Prostate gland (tissue), 2 donors: ENCODE data around the gene LRRTM4. TPM values are rescaled to one million over a fixed set of nuclear protein-coding genes. Genes with fewer than 3 reads are reported as not detected.
"Not testable (repeated sequence)": the region's sequence is repeated elsewhere in the genome, so short reads cannot be mapped to it uniquely, and the experiment has no call there.

Experiments
- DNase-seq: peaks from one replicate; pipeline ENCODE4 v3.0.0-alpha.2; 2019; ENCODE audit warnings: low spot score
- H3K27ac ChIP-seq, 2 donors: fragments of 200-600 bp; sonication (generic); 2 replicates each; pipeline ENCODE4 v1.5.1; 2017 to 2019
- H3K27me3 ChIP-seq: fragments of 200-600 bp; sonication (generic); replicated peaks from 2 replicates; pipeline ENCODE4 v1.5.1; 2019; ENCODE audit not compliant: insufficient read depth
- H3K36me3 ChIP-seq, 2 donors: fragments of 200-600 bp; sonication (generic); 1 replicate in 1 of 2; 2 replicates in 1 of 2; pipeline versions ENCODE4 v1.5.1 to v1.8.1; 2017 to 2019
- H3K4me1 ChIP-seq: fragments of 200-600 bp; sonication (generic); replicated peaks from 2 replicates; pipeline ENCODE4 v1.5.1; 2019
- H3K4me3 ChIP-seq, 2 donors: fragments of 200-600 bp; sonication (generic); 2 replicates each; pipeline ENCODE4 v1.5.1; 2017 to 2019
- H3K9me3 ChIP-seq: fragments of 200-600 bp; sonication (generic); 2 replicates; pipeline ENCODE4 v1.5.1; 2017
- POLR2A ChIP-seq: fragments of 450-650 bp; IDR thresholded peaks from one replicate; pipeline ENCODE4 v1.6.1; 2016; ENCODE audit warnings: antibody characterized with exemption, mild to moderate bottlenecking
- POLR2AphosphoS5 ChIP-seq: sonication (generic); formaldehyde crosslinking; IDR thresholded peaks from one replicate; pipeline ENCODE4 v1.6.1; 2017; ENCODE audit warnings: antibody characterized with exemption
- WGBS: methylation state at CpG from one replicate; pipeline ENCODE4 v1.1.5; 2018; 5-methylcytosine and 5-hydroxymethylcytosine counted together
- intact Hi-C: fragments of 100-400 bp; cut with DNase I; formaldehyde crosslinking; loops from one replicate; pipeline ENCODE4 v1.14.2; 2022
- small RNA-seq, 2 donors: library from RNA; depleted of rRNA; stranded (forward); fragments of <200 nt; gene quantifications; one replicate each; pipeline ENCODE3, GENCODE V24; 2016
- total RNA-seq, 2 donors: library from RNA; depleted of rRNA; stranded (reverse); fragments of >200 nt; gene quantifications; one replicate each; pipeline ENCODE4 v1.1.0, GENCODE V29; 2016
- TF ChIP-seq, protein P1 (sequence below), 4 experiments: fragments of 200-600 bp in 2 of 4; fragments of 450-650 bp in 2 of 4; sonication (generic) in 2 of 4; IDR thresholded peaks; 1 replicate in 3 of 4; 2 replicates in 1 of 4; pipeline ENCODE4 v1.5.1; 2016 to 2019; ENCODE audit warnings: antibody characterized with exemption in 4 of 4, mild to moderate bottlenecking in 2 of 4, moderate library complexity in 2 of 4

The LRRTM4 gene
- total RNA-seq, 2 donors from 2014 or later: 0.09 to 6.2 TPM

DNA sequence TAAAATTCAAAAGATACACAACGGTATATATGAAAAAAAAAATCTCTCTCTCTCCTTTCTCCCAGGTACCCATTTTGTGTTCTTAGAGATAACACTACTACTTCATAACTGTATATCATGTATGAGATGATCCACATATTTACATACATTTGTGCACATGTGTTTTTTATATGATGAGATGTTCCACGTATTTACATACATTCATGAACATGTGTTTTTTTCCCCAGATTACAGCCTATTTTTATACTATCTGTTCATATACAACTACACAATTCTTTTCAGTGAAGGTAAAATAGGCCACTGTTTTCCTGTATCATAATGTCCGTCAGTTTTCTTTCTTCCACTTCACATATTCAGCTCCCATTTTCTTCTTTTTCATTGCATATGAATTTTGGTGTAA lies 808.9 kb downstream of the LRRTM4 start:
- Histone ChIP-seq H3K27ac (no peak overlapping the region), H3K27me3 (no peaks in the 10 kb centered on the region), H3K4me3 (no peak overlapping the region), H3K36me3 (no peaks in the 10 kb centered on the region), H3K4me1 (no peaks in the 10 kb centered on the region), H3K9me3 (no peaks in the 10 kb centered on the region)
- DNase-seq: no peak
- 91% methylated on average over 3 of the region's 3 CpGs for WGBS
- TF ChIP-seq POLR2AphosphoS5: no peak
- TF ChIP-seq, protein P1, sequence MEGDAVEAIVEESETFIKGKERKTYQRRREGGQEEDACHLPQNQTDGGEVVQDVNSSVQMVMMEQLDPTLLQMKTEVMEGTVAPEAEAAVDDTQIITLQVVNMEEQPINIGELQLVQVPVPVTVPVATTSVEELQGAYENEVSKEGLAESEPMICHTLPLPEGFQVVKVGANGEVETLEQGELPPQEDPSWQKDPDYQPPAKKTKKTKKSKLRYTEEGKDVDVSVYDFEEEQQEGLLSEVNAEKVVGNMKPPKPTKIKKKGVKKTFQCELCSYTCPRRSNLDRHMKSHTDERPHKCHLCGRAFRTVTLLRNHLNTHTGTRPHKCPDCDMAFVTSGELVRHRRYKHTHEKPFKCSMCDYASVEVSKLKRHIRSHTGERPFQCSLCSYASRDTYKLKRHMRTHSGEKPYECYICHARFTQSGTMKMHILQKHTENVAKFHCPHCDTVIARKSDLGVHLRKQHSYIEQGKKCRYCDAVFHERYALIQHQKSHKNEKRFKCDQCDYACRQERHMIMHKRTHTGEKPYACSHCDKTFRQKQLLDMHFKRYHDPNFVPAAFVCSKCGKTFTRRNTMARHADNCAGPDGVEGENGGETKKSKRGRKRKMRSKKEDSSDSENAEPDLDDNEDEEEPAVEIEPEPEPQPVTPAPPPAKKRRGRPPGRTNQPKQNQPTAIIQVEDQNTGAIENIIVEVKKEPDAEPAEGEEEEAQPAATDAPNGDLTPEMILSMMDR (IDR thresholded peaks at IDR 0.05): no peak
- no peak for TF ChIP-seq POLR2A
- intact Hi-C loops: no loop called here

GRCh38 chr2:76711490-76711889 lies 810.7 kb downstream of the LRRTM4 start:
- no peak for TF ChIP-seq POLR2A
- no peak for TF ChIP-seq POLR2AphosphoS5
- TF ChIP-seq, protein P1 (IDR thresholded peaks at IDR 0.05): no peak
- Histone ChIP-seq H3K4me3 (no peak overlapping the region), H3K36me3 (no peaks in the 10 kb centered on the region), H3K4me1 (no peaks in the 10 kb centered on the region), H3K27me3 (no peaks in the 10 kb centered on the region), H3K9me3 (no peaks in the 10 kb centered on the region), H3K27ac (no peak overlapping the region)
- DNase-seq: no peak
- intact Hi-C loops: no loop called here
- WGBS: 54% methylated on average over 2 of the region's 2 CpGs

GRCh38 chr2:76700894-76701293 lies 821.3 kb downstream of the LRRTM4 start:
- Histone ChIP-seq H3K4me3 (no peak overlapping the region), H3K9me3 (no peaks in the 10 kb centered on the region), H3K4me1 (no peaks in the 10 kb centered on the region), H3K36me3 (no peaks in the 10 kb centered on the region), H3K27ac (no peak overlapping the region), H3K27me3 (no peaks in the 10 kb centered on the region)
- TF ChIP-seq, protein P1 (IDR thresholded peaks at IDR 0.05): no peak
- TF ChIP-seq POLR2A: no peak
- TF ChIP-seq POLR2AphosphoS5: no peak
- intact Hi-C loops: no loop called here
- 91% methylated on average over 6 of the region's 6 CpGs for WGBS
- DNase-seq: no peak

- not testable (repeated sequence) for H3K9me3 ChIP-seq
Measured at GRCh38 chr2:76697998-76698713, 824.0 kb downstream of the LRRTM4 start.

More at GRCh38 chr2:76697998-76698713, 824.0 kb downstream of the LRRTM4 start:
- 96% methylated on average over 27 of the region's 33 CpGs for WGBS
- H3K27me3 ChIP-seq, H3K4me3 ChIP-seq, H3K27ac ChIP-seq, DNase-seq, H3K4me1 ChIP-seq, intact Hi-C loops, H3K36me3 ChIP-seq: not testable (repeated sequence)

Small RNA genes within 50 kb of the gene (small RNA-seq; reads per million reads assigned to genes)
- 0.50 to 0.65 reads per million in 2 donors for gene RNA5SP98
